ENCODE measurements around the gene PTPRU. TPM values are rescaled to one million over a fixed set of nuclear protein-coding genes. Genes with fewer than 3 reads are reported as not detected.

The PTPRU gene
- total RNA-seq, 5 donors from 2014 or later (not counting 1 experiment from before 2014, with no cell fraction given), result 0.13 to 0.82 (median 0.33) TPM; not detected in 2

GRCh38 chr1:29245876-29246275, 9.6 kb downstream of the PTPRU start:
- Mint-ChIP-seq H3K4me3 (no peak overlapping the region), H3K27me3 (peaks cover 29 to 40% of the 10 kb centered on the region in 2 donors), H3K36me3 (no peaks in the 10 kb centered on the region), H3K27ac (no peak overlapping the region), H3K9me3 (no peaks in the 10 kb centered on the region), H3K4me1 (no peaks in the 10 kb centered on the region)
- POLR2A ChIA-PET, result no interaction called here
- DNase-seq, result no peak
- H3K4me3 ChIP-seq (ENCODE audit: control insufficient read depth in 1 of 2, extremely low read depth in 1 of 2, low read length in 1 of 2), result no peak overlapping the region
- peak in 1 of 4 experiments; percentile 43 for ATAC-seq (replicated peaks in 1 of 4)
- H3K4me1 ChIP-seq (ENCODE audit: control insufficient read depth in 1 of 2, extremely low read depth in 1 of 2, insufficient read depth in 2 of 2, low read length in 2 of 2), result no peaks in the 10 kb centered on the region
- no peaks in the 10 kb centered on the region for H3K36me3 ChIP-seq (ENCODE audit: control insufficient read depth in 2 of 2, extremely low read depth in 1 of 2, insufficient read depth in 1 of 2, low read length in 1 of 2)
- H3K9me3 ChIP-seq, result no peaks in the 10 kb centered on the region
- CTCF ChIA-PET, result no interaction called here
- 57% methylated on average over 5 of the region's 5 CpGs for WGBS (ENCODE audit: insufficient coverage)
- H3K27me3 ChIP-seq (replicated peaks in 1 of 2; ENCODE audit: control insufficient read depth in 2 of 2, extremely low read depth in 1 of 2, insufficient read depth in 2 of 2, low read length in 1 of 2), result peaks cover 0 to 61% of the 10 kb centered on the region in 2 experiments
- no peak overlapping the region for H3K27ac ChIP-seq (ENCODE audit: low read length)

GRCh38 chr1:29247044-29247443, 10.7 kb downstream of the PTPRU start:
- ATAC-seq (replicated peaks in 1 of 4) (no peak), DNase-seq (no peak)
- ChIA-PET CTCF (no interaction called here), POLR2A (no interaction called here)
- Mint-ChIP-seq H3K36me3 (no peaks in the 10 kb centered on the region), H3K27me3 (peaks cover 21 to 30% of the 10 kb centered on the region in 2 donors), H3K27ac (no peak overlapping the region), H3K9me3 (no peaks in the 10 kb centered on the region), H3K4me1 (no peaks in the 10 kb centered on the region), H3K4me3 (no peak overlapping the region)
- Histone ChIP-seq H3K36me3 (ENCODE audit: control insufficient read depth in 2 of 2, extremely low read depth in 1 of 2, insufficient read depth in 1 of 2, low read length in 1 of 2) (no peaks in the 10 kb centered on the region), H3K4me3 (ENCODE audit: control insufficient read depth in 1 of 2, extremely low read depth in 1 of 2, low read length in 1 of 2) (no peak overlapping the region), H3K9me3 (no peaks in the 10 kb centered on the region), H3K27me3 (replicated peaks in 1 of 2; ENCODE audit: control insufficient read depth in 2 of 2, extremely low read depth in 1 of 2, insufficient read depth in 2 of 2, low read length in 1 of 2) (peaks cover 0 to 64% of the 10 kb centered on the region in 2 experiments), H3K27ac (ENCODE audit: low read length) (no peak overlapping the region), H3K4me1 (ENCODE audit: control insufficient read depth in 1 of 2, extremely low read depth in 1 of 2, insufficient read depth in 2 of 2, low read length in 2 of 2) (no peaks in the 10 kb centered on the region)
- WGBS (ENCODE audit: insufficient coverage), result 89% methylated on average over 3 of the region's 3 CpGs

- no peak for DNase-seq
- Histone ChIP-seq H3K27ac (ENCODE audit: low read length) (no peak overlapping the region), H3K9me3 (no peaks in the 10 kb centered on the region), H3K36me3 (ENCODE audit: control insufficient read depth in 2 of 2, extremely low read depth in 1 of 2, insufficient read depth in 1 of 2, low read length in 1 of 2) (no peaks in the 10 kb centered on the region), H3K4me1 (ENCODE audit: control insufficient read depth in 1 of 2, extremely low read depth in 1 of 2, insufficient read depth in 2 of 2, low read length in 2 of 2) (no peaks in the 10 kb centered on the region), H3K4me3 (ENCODE audit: control insufficient read depth in 1 of 2, extremely low read depth in 1 of 2, low read length in 1 of 2) (no peak overlapping the region), H3K27me3 (replicated peaks in 1 of 2; ENCODE audit: control insufficient read depth in 2 of 2, extremely low read depth in 1 of 2, insufficient read depth in 2 of 2, low read length in 1 of 2) (peaks cover 0 to 58% of the 10 kb centered on the region in 2 experiments)
- CTCF ChIA-PET, result no interaction called here
- WGBS (ENCODE audit: insufficient coverage), result 82% methylated on average over 7 of the region's 8 CpGs
- H3K4me3 Mint-ChIP-seq, result no peak overlapping the region
- H3K4me1 Mint-ChIP-seq, result no peaks in the 10 kb centered on the region
- POLR2A ChIA-PET, result interaction anchor here in 1 of 2 donors (0.5 kb wide), 1 partner anchor 25 kb away, joined by 10 read pairs; no protein-coding TSS in a partner anchor
- no peaks in the 10 kb centered on the region for H3K9me3 Mint-ChIP-seq
- H3K27me3 Mint-ChIP-seq, result peaks cover 21 to 29% of the 10 kb centered on the region in 2 donors
- H3K27ac Mint-ChIP-seq, result no peak overlapping the region
- ATAC-seq (replicated peaks in 1 of 4), result no peak
- no peaks in the 10 kb centered on the region for H3K36me3 Mint-ChIP-seq
These were observed 11.4 kb downstream of the PTPRU start for GRCh38 chr1:29247571-29248273.

DNA sequence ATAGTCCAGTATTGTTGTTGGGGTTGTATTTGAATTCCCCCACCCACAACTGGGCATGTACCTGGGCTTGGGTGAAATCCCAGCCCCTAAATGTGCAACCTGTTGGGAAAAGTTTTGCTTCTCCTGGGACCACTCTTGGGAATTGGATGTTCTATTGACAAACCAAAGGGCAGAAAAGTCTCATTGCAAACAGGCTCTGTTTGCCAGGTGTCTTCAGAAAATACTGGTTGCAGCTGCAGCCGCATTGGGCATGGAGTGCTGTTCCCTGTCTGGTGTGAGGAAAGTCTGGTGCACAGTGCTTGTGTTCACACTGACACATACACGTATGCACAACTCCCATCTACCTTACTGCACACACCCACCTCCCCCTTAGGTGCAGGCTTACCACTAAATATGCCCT, 12.1 kb downstream of the PTPRU start:
- H3K9me3 ChIP-seq, result no peaks in the 10 kb centered on the region
- no peak overlapping the region for H3K27ac ChIP-seq (ENCODE audit: low read length)
- Mint-ChIP-seq H3K4me1 (no peaks in the 10 kb centered on the region), H3K27ac (no peak overlapping the region), H3K9me3 (no peaks in the 10 kb centered on the region), H3K36me3 (no peaks in the 10 kb centered on the region), H3K27me3 (peaks cover 21 to 29% of the 10 kb centered on the region in 2 donors), H3K4me3 (no peak overlapping the region)
- no peaks in the 10 kb centered on the region for H3K36me3 ChIP-seq (ENCODE audit: control insufficient read depth in 2 of 2, extremely low read depth in 1 of 2, insufficient read depth in 1 of 2, low read length in 1 of 2)
- ATAC-seq (replicated peaks in 1 of 4), result no peak
- ChIA-PET CTCF (no interaction called here), POLR2A (interaction anchor here in 1 of 2 donors (0.5 kb wide), 1 partner anchor 26 kb away, joined by 10 read pairs; no protein-coding TSS in a partner anchor)
- 17% methylated on average over 1 of the region's 2 CpGs for WGBS (ENCODE audit: insufficient coverage)
- H3K4me1 ChIP-seq (ENCODE audit: control insufficient read depth in 1 of 2, extremely low read depth in 1 of 2, insufficient read depth in 2 of 2, low read length in 2 of 2), result no peaks in the 10 kb centered on the region
- no peak overlapping the region for H3K4me3 ChIP-seq (ENCODE audit: control insufficient read depth in 1 of 2, extremely low read depth in 1 of 2, low read length in 1 of 2)
- no peak for DNase-seq
- peaks cover 0 to 55% of the 10 kb centered on the region in 2 experiments for H3K27me3 ChIP-seq (replicated peaks in 1 of 2; ENCODE audit: control insufficient read depth in 2 of 2, extremely low read depth in 1 of 2, insufficient read depth in 2 of 2, low read length in 1 of 2)

DNA sequence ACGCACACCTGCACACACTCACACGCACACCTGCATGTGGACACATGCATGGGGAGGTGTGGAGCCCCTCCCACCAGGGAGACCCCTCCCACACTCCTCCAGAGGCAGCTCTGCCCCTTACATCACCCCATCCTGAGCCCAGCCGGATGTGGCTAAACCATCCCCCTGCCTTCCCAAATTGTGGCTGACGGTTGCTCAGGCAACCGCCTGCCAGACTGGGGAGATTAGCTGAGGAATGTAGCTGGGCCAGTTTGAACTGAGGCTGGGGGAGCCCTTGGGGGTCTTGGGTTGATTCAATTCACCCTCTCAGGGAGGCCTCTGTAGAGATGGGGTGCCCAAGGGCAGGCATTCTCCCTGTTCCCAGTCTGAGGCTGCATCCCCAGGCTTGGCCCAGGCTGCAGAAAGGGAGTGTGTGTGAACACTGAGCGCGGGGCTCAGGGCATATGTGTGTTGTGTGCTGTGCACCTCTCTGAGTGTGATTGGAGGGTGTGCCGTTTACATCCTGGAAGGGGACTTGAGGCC, 12.9 kb downstream of the PTPRU start:
- no peak overlapping the region for H3K27ac ChIP-seq (ENCODE audit: low read length)
- DNase-seq (no peak), ATAC-seq (replicated peaks in 1 of 4) (no peak)
- H3K9me3 ChIP-seq, result no peaks in the 10 kb centered on the region
- Mint-ChIP-seq H3K27ac (no peak overlapping the region), H3K4me3 (no peak overlapping the region), H3K27me3 (peaks cover 21 to 29% of the 10 kb centered on the region in 2 donors), H3K36me3 (no peaks in the 10 kb centered on the region), H3K9me3 (no peaks in the 10 kb centered on the region), H3K4me1 (no peaks in the 10 kb centered on the region)
- ChIA-PET POLR2A (no interaction called here), CTCF (no interaction called here)
- no peaks in the 10 kb centered on the region for H3K4me1 ChIP-seq (ENCODE audit: control insufficient read depth in 1 of 2, extremely low read depth in 1 of 2, insufficient read depth in 2 of 2, low read length in 2 of 2)
- WGBS (ENCODE audit: insufficient coverage), result 86% methylated on average over 1 of the region's 8 CpGs
- no peaks in the 10 kb centered on the region for H3K36me3 ChIP-seq (ENCODE audit: control insufficient read depth in 2 of 2, extremely low read depth in 1 of 2, insufficient read depth in 1 of 2, low read length in 1 of 2)
- H3K4me3 ChIP-seq (ENCODE audit: control insufficient read depth in 1 of 2, extremely low read depth in 1 of 2, low read length in 1 of 2), result no peak overlapping the region
- peaks cover 0 to 49% of the 10 kb centered on the region in 2 experiments for H3K27me3 ChIP-seq (replicated peaks in 1 of 2; ENCODE audit: control insufficient read depth in 2 of 2, extremely low read depth in 1 of 2, insufficient read depth in 2 of 2, low read length in 1 of 2)

DNA sequence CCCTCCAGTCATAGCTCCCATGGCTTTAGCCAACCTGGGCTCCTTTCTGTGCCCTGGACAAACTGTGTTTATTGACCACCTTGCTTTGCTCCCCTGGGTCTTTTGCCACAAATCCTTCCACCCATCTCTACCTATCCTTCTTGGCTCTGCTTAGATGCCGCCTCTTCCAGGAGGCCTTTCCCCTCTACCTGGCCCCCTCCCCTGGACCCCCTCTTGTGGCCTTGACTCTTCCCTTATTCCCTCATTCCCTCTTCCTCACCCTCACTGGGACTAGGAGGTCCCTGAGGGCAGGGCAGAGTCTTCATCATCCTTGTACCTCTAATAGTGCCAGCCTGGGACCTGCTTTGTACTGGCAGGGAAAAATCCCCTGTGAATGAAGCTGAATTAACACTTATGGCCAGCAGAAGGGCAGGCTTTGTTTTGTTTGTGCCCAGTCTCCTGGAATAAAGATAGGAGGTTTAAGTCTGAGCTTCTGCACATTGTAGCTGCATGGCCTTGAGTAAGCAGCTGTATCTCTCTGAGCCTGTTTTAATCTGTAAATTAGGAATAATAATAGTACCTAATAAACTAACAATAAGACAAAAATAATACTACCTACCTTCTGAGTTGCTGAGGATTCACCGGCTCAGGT, 13.7 kb downstream of the PTPRU start:
- peaks cover 0 to 50% of the 10 kb centered on the region in 2 experiments for H3K27me3 ChIP-seq (replicated peaks in 1 of 2; ENCODE audit: control insufficient read depth in 2 of 2, extremely low read depth in 1 of 2, insufficient read depth in 2 of 2, low read length in 1 of 2)
- no peak overlapping the region for H3K27ac Mint-ChIP-seq
- H3K4me1 Mint-ChIP-seq, result no peaks in the 10 kb centered on the region
- H3K36me3 ChIP-seq (ENCODE audit: control insufficient read depth in 2 of 2, extremely low read depth in 1 of 2, insufficient read depth in 1 of 2, low read length in 1 of 2), result no peaks in the 10 kb centered on the region
- H3K4me3 Mint-ChIP-seq, result no peak overlapping the region
- peaks cover 21 to 29% of the 10 kb centered on the region in 2 donors for H3K27me3 Mint-ChIP-seq
- no peaks in the 10 kb centered on the region for H3K9me3 Mint-ChIP-seq
- H3K4me1 ChIP-seq (ENCODE audit: control insufficient read depth in 1 of 2, extremely low read depth in 1 of 2, insufficient read depth in 2 of 2, low read length in 2 of 2), result no peaks in the 10 kb centered on the region
- H3K9me3 ChIP-seq, result no peaks in the 10 kb centered on the region
- H3K36me3 Mint-ChIP-seq, result no peaks in the 10 kb centered on the region
- CTCF ChIA-PET, result no interaction called here
- no peak overlapping the region for H3K27ac ChIP-seq (ENCODE audit: low read length)
- DNase-seq, result no peak
- H3K4me3 ChIP-seq (ENCODE audit: control insufficient read depth in 1 of 2, extremely low read depth in 1 of 2, low read length in 1 of 2), result no peak overlapping the region
- WGBS (ENCODE audit: insufficient coverage), result 89% methylated on average over 1 of the region's 2 CpGs
- ATAC-seq (replicated peaks in 1 of 4), result no peak
- POLR2A ChIA-PET, result no interaction called here

Measured in T-cell (primary cell).